CD4-positive, alpha-beta T cell (primary cell): ENCODE data around the gene ZFPL1. TPM values are rescaled to one million over a fixed set of nuclear protein-coding genes. Genes with fewer than 3 reads are reported as not detected.
A peak's percentile ranks its signal among the peaks of the same experiment; 100 is the strongest.

Experiments used
- ATAC-seq: fragments of 200-7000 bp; cut with Tn5 transposase; one replicate; pipeline ENCODE4 v1.10.0; 2022; ENCODE audit warnings: mild to moderate bottlenecking; ENCODE audit not compliant: poor library complexity
- CTCF ChIA-PET: fragments of 350-600 bp; sonication (Branson Sonifier 250); formaldehyde crosslinking; loops from one replicate; lab custom pipeline; 2021; ENCODE audit warnings: antibody characterized with exemption, inconsistent platforms; lab: Charles Lee
- POLR2A ChIA-PET: fragments of 350-600 bp; sonication (Branson Sonifier 250); formaldehyde crosslinking; loops from one replicate; lab custom pipeline; 2021; ENCODE audit warnings: antibody characterized with exemption, inconsistent platforms; lab: Charles Lee
- DNase-seq, 14 experiments: peaks; one replicate each; pipeline ENCODE4 v3.0.0-alpha.2; 2013 to 2020; ENCODE audit warnings: mixed read lengths in 2 of 14
- H3K27ac ChIP-seq, 2 donors: one replicate each; pipeline versions ENCODE4 v1.5.1 to v1.7.0; 2013; ENCODE audit warnings: low read length in 2 of 2, low read depth in 1 of 2, mild to moderate bottlenecking in 1 of 2
- H3K27me3 ChIP-seq, 2 experiments: 1 replicate in 1 of 2; 2 replicates in 1 of 2; pipeline versions ENCODE4 v1.6.1 to v1.7.0; 2013; ENCODE audit warnings: low read length in 2 of 2, control low read depth in 1 of 2, mild to moderate bottlenecking in 1 of 2, moderate library complexity in 1 of 2; ENCODE audit not compliant: insufficient read depth in 2 of 2, control insufficient read depth in 1 of 2
- H3K36me3 ChIP-seq: one replicate; pipeline ENCODE4 v1.6.1; 2013; ENCODE audit warnings: low read length, control low read depth; ENCODE audit not compliant: insufficient read depth
- H3K4me1 ChIP-seq: one replicate; pipeline ENCODE4 v1.6.1; 2013; ENCODE audit warnings: low read length, control low read depth; ENCODE audit not compliant: insufficient read depth
- H3K4me3 ChIP-seq: one replicate; pipeline ENCODE4 v1.5.1; 2013; ENCODE audit warnings: mild to moderate bottlenecking, low read length, moderate library complexity
- H3K9me3 ChIP-seq, 2 experiments: 1 replicate in 1 of 2; 2 replicates in 1 of 2; pipeline versions ENCODE4 v1.6.1 to v1.7.0; 2013; ENCODE audit warnings: low read length in 2 of 2, mild to moderate bottlenecking in 2 of 2, control low read depth in 1 of 2, moderate library complexity in 1 of 2; ENCODE audit not compliant: control insufficient read depth in 1 of 2, insufficient read depth in 1 of 2
- H3K27ac Mint-ChIP-seq: one replicate; pipeline ENCODE4 v1.8.0; 2020; ENCODE audit warnings: mixed read lengths
- H3K27me3 Mint-ChIP-seq: one replicate; pipeline ENCODE4 v1.8.0; 2021; ENCODE audit warnings: mixed read lengths
- H3K36me3 Mint-ChIP-seq: one replicate; pipeline ENCODE4 v1.8.0; 2021; ENCODE audit warnings: low read depth, mixed read lengths
- H3K4me1 Mint-ChIP-seq: one replicate; pipeline ENCODE4 v1.8.0; 2021; ENCODE audit warnings: low read depth, mixed read lengths
- H3K4me3 Mint-ChIP-seq: one replicate; pipeline ENCODE4 v1.8.0; 2020; ENCODE audit warnings: mild to moderate bottlenecking, mixed read lengths
- H3K9me3 Mint-ChIP-seq: one replicate; pipeline ENCODE4 v1.8.0; 2020; ENCODE audit warnings: mixed read lengths
- CTCF ChIP-seq: fragments of 200-600 bp; IDR thresholded peaks from one replicate; pipeline ENCODE4 v1.8.0; 2022; ENCODE audit warnings: antibody characterized with exemption, mild to moderate bottlenecking
- intact Hi-C, 2 experiments: fragments of 100-400 bp; cut with DNase I in 1 of 2; cut with micrococcal nuclease in 1 of 2; formaldehyde crosslinking; loops; one replicate each; pipeline versions ENCODE4 v1.15.1 to v1.9.0; 2023 to 2025; cut with DNase I, micrococcal nuclease
- total RNA-seq, 174 experiments: library from RNA in 2 of 174; stranded (reverse) in 2 of 174; gene quantifications; one replicate each; pipeline ENCODE4 v1.2.3 and lab custom pipeline; 2021 to 2026

Gene ZFPL1
- total RNA-seq, 2 experiments from 2014 or later = 46.2 to 47.7 TPM

DNA sequence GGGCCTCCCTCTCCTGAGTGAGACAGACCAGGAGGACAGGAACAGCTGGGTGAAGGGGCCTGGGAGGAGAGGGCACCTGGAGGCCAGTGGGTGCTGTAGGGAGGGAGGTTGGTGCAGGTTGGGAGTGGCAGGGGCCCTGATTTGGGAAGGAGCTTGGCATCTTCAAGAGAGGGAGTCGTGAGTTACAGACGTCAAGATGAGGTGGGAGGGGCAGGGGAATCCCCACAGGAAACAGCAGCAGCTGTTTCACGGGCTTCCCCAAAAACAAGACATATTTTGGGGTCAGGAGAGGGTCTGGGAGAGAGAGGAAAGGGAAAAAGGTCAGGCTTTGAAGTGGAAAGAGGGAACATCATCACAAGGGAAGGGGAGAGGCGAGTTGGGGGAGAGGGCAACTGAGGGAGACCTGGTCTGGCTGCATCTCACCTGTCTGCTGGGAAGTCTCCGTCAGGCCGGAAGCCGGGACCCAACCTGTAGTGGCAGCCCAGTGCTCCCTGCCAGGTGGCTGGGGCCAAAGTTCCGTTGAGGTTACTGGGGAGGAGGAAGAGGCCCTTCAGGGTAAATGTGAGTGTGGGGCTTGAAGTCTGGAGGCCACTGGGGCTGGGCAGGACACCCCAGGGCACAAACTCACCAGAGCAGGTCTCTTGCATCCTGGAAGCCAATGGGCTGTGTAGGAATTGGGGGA, 30.1 kb upstream of the ZFPL1 start:
- Histone ChIP-seq H3K4me1 (peaks cover 16% of the 10 kb centered on the region), H3K9me3 (no peaks in the 10 kb centered on the region), H3K4me3 (no peak overlapping the region), H3K36me3 (no peaks in the 10 kb centered on the region), H3K27me3 (no peaks in the 10 kb centered on the region), H3K27ac (peak overlapping the region; percentile 4 to 24)
- Mint-ChIP-seq H3K27ac (peak overlapping the region; percentile 69), H3K4me1 (peaks cover 14% of the 10 kb centered on the region), H3K27me3 (no peaks in the 10 kb centered on the region), H3K9me3 (no peaks in the 10 kb centered on the region), H3K4me3 (peak overlapping the region; percentile 14), H3K36me3 (no peaks in the 10 kb centered on the region)
- no peak for TF ChIP-seq CTCF
- intact Hi-C loops = no loop called here
- ChIA-PET POLR2A (no interaction called here), CTCF (no interaction called here)
- ATAC-seq (peak; percentile 84), DNase-seq (peak in 6 of 14 experiments; percentile 9 to 72 (median 45))

GRCh38 chr11:65055538-65055937, 28.5 kb upstream of the ZFPL1 start:
- no peak overlapping the region for H3K4me3 Mint-ChIP-seq
- POLR2A ChIA-PET = no interaction called here

DNA sequence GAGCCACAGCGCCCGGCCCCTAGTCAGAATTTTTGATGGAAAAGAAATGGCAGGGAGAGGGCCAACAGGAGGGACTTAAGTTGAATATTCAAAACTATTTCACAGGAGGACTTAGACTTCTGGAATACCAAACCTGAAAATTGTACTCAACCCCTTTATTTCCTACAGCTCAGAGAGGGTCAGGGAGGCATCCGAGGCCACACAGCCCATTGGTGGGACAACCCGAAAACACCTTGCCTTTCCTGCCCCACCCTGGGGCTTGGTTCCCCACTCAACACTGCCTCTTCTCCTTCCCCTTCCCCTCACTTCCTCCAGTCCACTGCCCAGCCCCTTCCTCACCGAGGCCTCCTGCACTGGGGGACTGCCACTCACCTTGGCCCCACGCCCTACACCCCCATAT, 27.0 kb upstream of the ZFPL1 start:
- Mint-ChIP-seq H3K9me3 (no peaks in the 10 kb centered on the region), H3K27me3 (no peaks in the 10 kb centered on the region), H3K4me3 (no peak overlapping the region), H3K27ac (no peak overlapping the region), H3K36me3 (no peaks in the 10 kb centered on the region), H3K4me1 (peaks cover 14% of the 10 kb centered on the region)
- CTCF ChIA-PET = no interaction called here
- no peak overlapping the region for H3K27ac ChIP-seq
- no peak overlapping the region for H3K4me3 ChIP-seq
- peaks cover 22% of the 10 kb centered on the region for H3K4me1 ChIP-seq
- ATAC-seq (no peak), DNase-seq (no peak)
- intact Hi-C loops = no loop called here
- H3K27me3 ChIP-seq = no peaks in the 10 kb centered on the region
- no peak for TF ChIP-seq CTCF
- POLR2A ChIA-PET = no interaction called here
- H3K36me3 ChIP-seq = no peaks in the 10 kb centered on the region
- no peaks in the 10 kb centered on the region for H3K9me3 ChIP-seq

More at GRCh38 chr11:65055538-65055937, 28.5 kb upstream of the ZFPL1 start:
- Histone ChIP-seq H3K36me3 (no peaks in the 10 kb centered on the region), H3K4me3 (no peak overlapping the region), H3K27ac (no peak overlapping the region), H3K9me3 (no peaks in the 10 kb centered on the region), H3K27me3 (no peaks in the 10 kb centered on the region), H3K4me1 (peaks cover 22% of the 10 kb centered on the region)
- no peak for TF ChIP-seq CTCF
- DNase-seq = no peak
- Mint-ChIP-seq H3K27ac (no peak overlapping the region), H3K4me1 (peaks cover 14% of the 10 kb centered on the region), H3K36me3 (no peaks in the 10 kb centered on the region), H3K9me3 (no peaks in the 10 kb centered on the region), H3K27me3 (no peaks in the 10 kb centered on the region)
- no peak for ATAC-seq
- intact Hi-C loops = no loop called here
- CTCF ChIA-PET = no interaction called here
